DOHH2 (cell line): ENCODE data around the gene DOCK1.

Experiments used
- EZH2phosphoT487 ChIP-seq: fragments of 200-600 bp; sonication (generic); IDR thresholded peaks from 2 replicates; pipeline ENCODE4 v1.6.1; 2017; ENCODE audit warnings: borderline replicate concordance, mild to moderate bottlenecking, antibody characterized with exemption, low read length, moderate library complexity, mixed read lengths
- TF ChIP-seq, protein P1 (sequence below): fragments of 200-600 bp; sonication (generic); IDR thresholded peaks from one replicate; pipeline ENCODE4 v1.5.1; 2014; ENCODE audit warnings: antibody characterized with exemption, mild to moderate bottlenecking, low read depth, low read length; ENCODE audit not compliant: poor library complexity, severe bottlenecking

DNA sequence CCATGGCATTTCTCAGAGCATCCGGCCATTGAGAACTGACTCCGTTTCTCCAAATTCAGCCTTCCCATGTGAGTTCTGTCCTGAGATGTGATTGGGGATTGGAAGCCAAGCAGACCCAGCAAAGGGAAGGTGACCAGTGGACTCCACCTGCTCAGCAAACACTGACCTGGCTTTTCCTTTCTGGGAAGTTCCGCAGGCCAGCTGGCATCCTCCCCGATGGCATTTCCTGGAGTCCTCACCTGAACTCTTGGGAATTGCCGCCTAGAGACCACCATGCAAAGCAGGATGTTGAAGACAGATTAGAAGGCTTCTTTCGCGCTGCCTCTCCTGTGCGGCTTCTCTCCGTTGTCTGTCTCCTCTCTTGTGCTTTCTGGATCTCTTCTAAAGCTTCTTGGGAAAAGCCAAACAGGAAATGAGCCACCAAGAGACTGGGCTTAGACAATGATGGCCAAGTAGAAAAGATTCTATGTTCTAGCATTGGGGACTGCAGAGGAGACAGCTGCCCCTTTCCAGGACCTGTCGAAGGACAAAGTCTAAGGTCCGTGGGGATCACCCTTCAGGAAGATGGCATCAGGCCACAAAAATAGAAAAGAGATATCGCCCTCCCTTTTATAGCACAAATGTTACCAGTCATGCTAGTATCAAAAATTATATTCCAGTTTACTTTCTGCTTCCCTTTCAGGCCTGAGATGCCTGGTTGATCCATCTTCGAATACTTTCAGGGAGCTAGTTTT is 394.9 kb downstream of the DOCK1 start:
- TF ChIP-seq, protein P1, sequence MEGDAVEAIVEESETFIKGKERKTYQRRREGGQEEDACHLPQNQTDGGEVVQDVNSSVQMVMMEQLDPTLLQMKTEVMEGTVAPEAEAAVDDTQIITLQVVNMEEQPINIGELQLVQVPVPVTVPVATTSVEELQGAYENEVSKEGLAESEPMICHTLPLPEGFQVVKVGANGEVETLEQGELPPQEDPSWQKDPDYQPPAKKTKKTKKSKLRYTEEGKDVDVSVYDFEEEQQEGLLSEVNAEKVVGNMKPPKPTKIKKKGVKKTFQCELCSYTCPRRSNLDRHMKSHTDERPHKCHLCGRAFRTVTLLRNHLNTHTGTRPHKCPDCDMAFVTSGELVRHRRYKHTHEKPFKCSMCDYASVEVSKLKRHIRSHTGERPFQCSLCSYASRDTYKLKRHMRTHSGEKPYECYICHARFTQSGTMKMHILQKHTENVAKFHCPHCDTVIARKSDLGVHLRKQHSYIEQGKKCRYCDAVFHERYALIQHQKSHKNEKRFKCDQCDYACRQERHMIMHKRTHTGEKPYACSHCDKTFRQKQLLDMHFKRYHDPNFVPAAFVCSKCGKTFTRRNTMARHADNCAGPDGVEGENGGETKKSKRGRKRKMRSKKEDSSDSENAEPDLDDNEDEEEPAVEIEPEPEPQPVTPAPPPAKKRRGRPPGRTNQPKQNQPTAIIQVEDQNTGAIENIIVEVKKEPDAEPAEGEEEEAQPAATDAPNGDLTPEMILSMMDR = no peak
- TF ChIP-seq EZH2phosphoT487 = no peak
